Measurements from ENCODE around the gene TLN1. TPM values are rescaled to one million over a fixed set of nuclear protein-coding genes. Genes with fewer than 3 reads are reported as not detected.

TLN1 gene
- polyA plus RNA-seq, 6 donors from 2014 or later, result 15.6 to 128 (median 42.4) TPM

DNA sequence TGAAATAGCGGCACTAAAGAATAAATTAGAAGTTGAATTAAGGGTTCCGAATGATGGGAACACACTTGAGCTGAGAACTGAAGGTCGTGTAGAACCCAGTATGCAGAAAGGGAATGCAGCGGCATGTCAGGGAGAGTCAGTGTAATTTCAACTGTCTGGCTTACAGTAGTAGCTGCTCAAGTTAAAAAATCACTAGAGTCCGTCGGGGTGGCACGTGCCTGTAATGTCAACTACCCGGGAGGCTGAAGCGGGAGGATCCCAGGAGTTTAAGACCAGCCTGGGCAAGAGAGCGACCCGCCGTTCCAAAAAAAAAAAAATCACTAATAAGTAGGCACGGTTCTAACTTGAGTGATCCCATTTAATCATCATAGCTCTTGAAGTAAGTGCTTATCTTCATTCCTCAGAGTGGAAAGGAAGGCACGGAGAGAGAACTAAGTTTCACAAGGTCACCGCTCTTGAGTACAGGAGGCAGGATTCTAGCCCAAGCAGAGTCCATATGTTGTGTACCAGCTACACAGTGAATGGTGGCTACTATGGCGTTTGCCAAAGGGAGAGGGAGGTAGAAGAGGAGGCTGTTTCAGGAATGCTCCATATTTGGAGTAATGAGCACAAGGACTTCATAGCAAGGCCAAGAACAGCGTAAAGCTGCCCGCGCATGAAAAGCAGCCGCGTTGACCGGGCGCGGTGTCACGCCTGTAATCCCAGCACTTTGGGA is 75.0 kb downstream of the TLN1 start:
- no peak for DNase-seq
- peak overlapping the region; percentile 75 to 94 (median 93) for H3K4me3 Mint-ChIP-seq

GRCh38 chr9:35656348-35656747 is 75.6 kb downstream of the TLN1 start:
- H3K9me3 Mint-ChIP-seq, result peaks cover 0 to 5% (median 0%) of the 10 kb centered on the region in 7 donors
- H3K36me3 Mint-ChIP-seq, result no peaks in the 10 kb centered on the region
- no peak for DNase-seq
- peaks cover 0 to 5% (median 5%) of the 10 kb centered on the region in 3 donors for H3K27me3 Mint-ChIP-seq
- peak overlapping the region in 7 of 8 donors; percentile 58 to 94 (median 89) for H3K4me3 Mint-ChIP-seq
- peaks cover 49 to 78% (median 59%) of the 10 kb centered on the region in 3 donors for H3K4me1 Mint-ChIP-seq
- ATAC-seq (ENCODE audit: low read depth in 2 of 2), result no peak
- H3K27ac Mint-ChIP-seq, result peak overlapping the region; percentile 98 to 100 (median 100)

More for the DNA sequence above, 75.0 kb downstream of the TLN1 start:
- H3K36me3 Mint-ChIP-seq, result no peaks in the 10 kb centered on the region
- no peak for ATAC-seq (ENCODE audit: low read depth in 2 of 2)
- peaks cover 51 to 77% (median 58%) of the 10 kb centered on the region in 3 donors for H3K4me1 Mint-ChIP-seq
- peaks cover 0 to 5% (median 5%) of the 10 kb centered on the region in 3 donors for H3K27me3 Mint-ChIP-seq
- peak overlapping the region; percentile 98 to 100 (median 100) for H3K27ac Mint-ChIP-seq
- peaks cover 0 to 5% (median 0%) of the 10 kb centered on the region in 7 donors for H3K9me3 Mint-ChIP-seq

DNA sequence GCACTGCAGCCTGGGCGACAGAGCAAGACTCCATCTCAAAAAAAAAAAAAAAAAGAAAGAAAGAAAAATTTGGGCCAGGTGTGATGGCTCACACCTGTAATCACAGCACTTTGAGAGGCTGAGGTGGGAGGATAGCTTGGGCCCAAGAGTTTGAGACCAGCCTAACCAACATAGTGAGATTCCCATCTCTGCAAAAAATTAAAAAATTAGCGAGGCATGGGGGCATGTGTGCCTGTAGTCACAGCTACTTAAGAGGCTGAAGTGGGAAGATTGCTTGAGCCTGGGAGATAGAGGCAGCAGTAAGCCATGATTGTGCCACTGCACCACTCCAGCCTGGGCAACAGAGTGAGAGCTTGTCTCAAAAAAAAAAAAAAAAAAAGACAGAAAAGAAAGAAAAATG is 78.4 kb downstream of the TLN1 start:
- H3K27ac Mint-ChIP-seq, result peak overlapping the region in 5 of 6 donors; percentile 20 to 93 (median 77)
- H3K4me3 Mint-ChIP-seq, result peak overlapping the region in 1 of 8 donors; percentile 5
- no peaks in the 10 kb centered on the region for H3K36me3 Mint-ChIP-seq
- ATAC-seq (ENCODE audit: low read depth in 2 of 2) (no peak), DNase-seq (no peak)
- H3K27me3 Mint-ChIP-seq, result peaks cover 0 to 5% (median 5%) of the 10 kb centered on the region in 3 donors
- H3K4me1 Mint-ChIP-seq, result peaks cover 49 to 78% (median 62%) of the 10 kb centered on the region in 3 donors
- H3K9me3 Mint-ChIP-seq, result peaks cover 0 to 5% (median 0%) of the 10 kb centered on the region in 7 donors

DNA sequence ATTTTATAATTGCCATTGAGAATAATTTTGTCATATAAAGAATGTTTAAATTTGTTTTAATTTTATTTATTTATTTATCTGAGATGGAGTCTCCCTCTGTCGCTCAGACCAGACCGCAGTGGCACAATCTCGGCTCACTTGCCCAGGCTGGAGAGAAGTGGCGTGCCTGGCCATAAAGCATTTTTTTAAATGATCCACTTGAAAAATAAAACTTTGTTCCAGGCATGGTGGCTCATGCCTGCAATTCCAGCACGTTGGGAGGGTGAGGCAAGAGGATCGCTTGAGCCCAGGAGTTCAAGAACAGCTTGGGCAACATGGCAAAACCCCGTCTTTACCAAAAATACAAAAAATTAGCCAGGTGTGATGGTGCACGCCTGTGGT is 79.2 kb downstream of the TLN1 start:
- H3K27me3 Mint-ChIP-seq, result peaks cover 0 to 3% (median 3%) of the 10 kb centered on the region in 3 donors
- H3K36me3 Mint-ChIP-seq, result no peaks in the 10 kb centered on the region
- no peak overlapping the region for H3K27ac Mint-ChIP-seq
- peaks cover 54 to 84% (median 64%) of the 10 kb centered on the region in 3 donors for H3K4me1 Mint-ChIP-seq
- no peak overlapping the region for H3K4me3 Mint-ChIP-seq
- ATAC-seq (ENCODE audit: low read depth in 2 of 2) (no peak), DNase-seq (no peak)
- H3K9me3 Mint-ChIP-seq, result peaks cover 0 to 3% (median 0%) of the 10 kb centered on the region in 7 donors

- DNase-seq (no peak), ATAC-seq (ENCODE audit: low read depth in 2 of 2) (no peak)
- H3K4me3 Mint-ChIP-seq, result peak overlapping the region; percentile 29 to 98 (median 86)
- peak overlapping the region in 5 of 6 donors; percentile 17 to 96 (median 52) for H3K27ac Mint-ChIP-seq
- peaks cover 54 to 84% (median 64%) of the 10 kb centered on the region in 3 donors for H3K4me1 Mint-ChIP-seq
- no peaks in the 10 kb centered on the region for H3K36me3 Mint-ChIP-seq
- H3K9me3 Mint-ChIP-seq, result no peaks in the 10 kb centered on the region
- no peaks in the 10 kb centered on the region for H3K27me3 Mint-ChIP-seq
These were observed 79.8 kb downstream of the TLN1 start for GRCh38 chr9:35651956-35652828.

- Mint-ChIP-seq H3K36me3 (no peaks in the 10 kb centered on the region), H3K9me3 (no peaks in the 10 kb centered on the region), H3K4me3 (peak within 1 kb of the TSS; percentile 82 to 98 (median 95)), H3K4me1 (peaks cover 46 to 75% (median 57%) of the 10 kb centered on the region in 3 donors), H3K27me3 (no peaks in the 10 kb centered on the region), H3K27ac (peak within 1 kb of the TSS; percentile 79 to 96 (median 92))
- DNase-seq (peak; percentile 42), ATAC-seq (ENCODE audit: low read depth in 2 of 2) (no peak)
These were observed 81.4 kb downstream of the TLN1 start, which contains the start of gene SIT1 for GRCh38 chr9:35650341-35651158. Gene SIT1, minus strand, starts transcription at chr9:35650931. Its CDS starts 78 bp downstream, at chr9:35650853.

- Mint-ChIP-seq H3K27me3 (no peaks in the 10 kb centered on the region), H3K4me1 (peaks cover 44 to 78% (median 66%) of the 10 kb centered on the region in 3 donors), H3K36me3 (no peaks in the 10 kb centered on the region), H3K9me3 (no peaks in the 10 kb centered on the region), H3K27ac (peak overlapping the region; percentile 90 to 98 (median 94)), H3K4me3 (peak overlapping the region; percentile 82 to 98 (median 95))
- DNase-seq (peak; percentile 37), ATAC-seq (ENCODE audit: low read depth in 2 of 2) (no peak)
These were observed 82.3 kb downstream of the TLN1 start for GRCh38 chr9:35649431-35650340.

Other genes with a start within 250 kb of the TLN1 start
- not detected for gene RUSC2, start 242.1 kb downstream of the TLN1 start, polyA plus RNA-seq (ENCODE audit: low read depth in 6 of 6)
- gene TESK1, start 126.9 kb downstream of the TLN1 start, polyA plus RNA-seq (ENCODE audit: low read depth in 6 of 6), result 10 to 100 TPM in 1 of 6 donors, 1 to 10 TPM in 5; 3.0 to 18.8 (median 6.8) TPM
- gene CD72, start 113.8 kb downstream of the TLN1 start, polyA plus RNA-seq (ENCODE audit: low read depth in 6 of 6), result 100 to 1,000 TPM; 293 to 418 (median 315) TPM
- 100 to 1,000 TPM in 1 of 6 donors, 10 to 100 TPM in 5; 56.8 to 107 (median 73.5) TPM for gene SIT1, start 81.3 kb downstream of the TLN1 start, polyA plus RNA-seq (ENCODE audit: low read depth in 6 of 6)
- gene RMRP, start 74.2 kb downstream of the TLN1 start, polyA plus RNA-seq (ENCODE audit: low read depth in 6 of 6), result 10 to 100 TPM in 4 of 6 donors, not detected in 2; 41.0 to 72.3 (median 56.5) TPM
- gene CCDC107, start 73.9 kb downstream of the TLN1 start, polyA plus RNA-seq (ENCODE audit: low read depth in 6 of 6), result 10 to 100 TPM; 42.7 to 60.2 (median 51.5) TPM
- gene ARHGEF39, start 67.0 kb downstream of the TLN1 start, polyA plus RNA-seq (ENCODE audit: low read depth in 6 of 6), result 1 to 10 TPM in 5 of 6 donors, under 1 TPM in 1; 0.90 to 4.0 (median 2.4) TPM
- not detected for gene CA9, start 58.3 kb downstream of the TLN1 start, polyA plus RNA-seq (ENCODE audit: low read depth in 6 of 6)
- gene TPM2, start 42.3 kb downstream of the TLN1 start, polyA plus RNA-seq (ENCODE audit: low read depth in 6 of 6), result under 1 TPM in 1 of 6 donors, not detected in 5; 0.52 TPM
- gene CREB3, start 471 bp upstream of the TLN1 start, polyA plus RNA-seq (ENCODE audit: low read depth in 6 of 6), result 10 to 100 TPM; 24.8 to 41.0 (median 33.2) TPM
- 10 to 100 TPM; 31.7 to 49.1 (median 39.0) TPM for gene GBA2, start 17.0 kb upstream of the TLN1 start, polyA plus RNA-seq (ENCODE audit: low read depth in 6 of 6)
- gene RGP1, start 17.1 kb upstream of the TLN1 start, polyA plus RNA-seq (ENCODE audit: low read depth in 6 of 6), result 10 to 100 TPM in 1 of 6 donors, 1 to 10 TPM in 5; 1.9 to 14.2 (median 6.9) TPM
- 1 to 10 TPM in 5 of 6 donors, not detected in 1; 2.1 to 7.2 (median 3.6) TPM for gene MSMP, start 22.1 kb upstream of the TLN1 start, polyA plus RNA-seq (ENCODE audit: low read depth in 6 of 6)
- gene NPR2, start 59.4 kb upstream of the TLN1 start, polyA plus RNA-seq (ENCODE audit: low read depth in 6 of 6), result 1 to 10 TPM in 1 of 6 donors, under 1 TPM in 2, not detected in 3; 0.70 to 1.4 (median 0.72) TPM
- gene SPAG8, start 80.1 kb upstream of the TLN1 start, polyA plus RNA-seq (ENCODE audit: low read depth in 6 of 6), result 1 to 10 TPM in 5 of 6 donors, not detected in 1; 1.2 to 1.7 (median 1.5) TPM
- 100 to 1,000 TPM in 1 of 6 donors, 10 to 100 TPM in 5; 69.4 to 109 (median 79.0) TPM for gene HINT2, start 82.8 kb upstream of the TLN1 start, polyA plus RNA-seq (ENCODE audit: low read depth in 6 of 6)
- gene FAM221B, start 96.5 kb upstream of the TLN1 start, polyA plus RNA-seq (ENCODE audit: low read depth in 6 of 6), result not detected
- 1 to 10 TPM; 1.7 to 3.3 (median 2.3) TPM for gene TMEM8B, start 97.0 kb upstream of the TLN1 start, polyA plus RNA-seq (ENCODE audit: low read depth in 6 of 6)
- not detected for gene OR13J1, start 138.2 kb upstream of the TLN1 start, polyA plus RNA-seq (ENCODE audit: low read depth in 6 of 6)
- not detected for gene HRCT1, start 174.0 kb upstream of the TLN1 start, polyA plus RNA-seq (ENCODE audit: low read depth in 6 of 6)
- not detected for gene SPAAR, start 177.3 kb upstream of the TLN1 start, polyA plus RNA-seq (ENCODE audit: low read depth in 6 of 6)
- not detected for gene OR2S2, start 226.0 kb upstream of the TLN1 start, polyA plus RNA-seq (ENCODE audit: low read depth in 6 of 6)

Measured in naive B cell (primary cell).